Neural progenitor cell (in vitro differentiated cells): ENCODE results near the gene EPHB3. TPM values are rescaled to one million over a fixed set of nuclear protein-coding genes. Genes with fewer than 3 reads are reported as not detected.

ENCODE experiments used
- DNase-seq: peaks from one replicate; pipeline ENCODE4 v3.0.0-alpha.2; 2016; ENCODE audit warnings: low spot score
- H2AFZ ChIP-seq: fragments of 200-600 bp; sonication (generic); replicated peaks from 2 replicates; pipeline ENCODE4 v1.6.1; 2016; ENCODE audit warnings: antibody characterized with exemption
- H3F3A ChIP-seq: fragments of 200-600 bp; sonication (generic); 2 replicates; pipeline ENCODE4 v1.6.1; 2016; ENCODE audit warnings: antibody characterized with exemption, low read depth
- H3K27ac ChIP-seq: fragments of 200-600 bp; sonication (generic); 2 replicates; pipeline ENCODE4 v1.5.1; 2016; ENCODE audit warnings: mild to moderate bottlenecking
- H3K27me3 ChIP-seq: fragments of 200-600 bp; sonication (generic); 2 replicates; pipeline ENCODE4 v1.6.1; 2016; ENCODE audit warnings: mild to moderate bottlenecking, moderate library complexity
- H3K36me3 ChIP-seq: fragments of 200-600 bp; sonication (generic); 2 replicates; pipeline ENCODE4 v1.5.1; 2016
- H3K4me1 ChIP-seq: fragments of 200-600 bp; sonication (generic); 2 replicates; pipeline ENCODE4 v1.6.1; 2016; ENCODE audit warnings: mixed run types
- H3K4me2 ChIP-seq: fragments of 200-600 bp; sonication (generic); 2 replicates; pipeline ENCODE4 v1.6.1; 2016
- H3K4me3 ChIP-seq: fragments of 200-600 bp; sonication (generic); 2 replicates; pipeline ENCODE4 v1.5.1; 2016
- H3K79me2 ChIP-seq: fragments of 200-600 bp; sonication (generic); 2 replicates; pipeline ENCODE4 v1.6.1; 2016; ENCODE audit warnings: low read depth
- H3K9ac ChIP-seq: fragments of 200-600 bp; sonication (generic); 2 replicates; pipeline ENCODE4 v1.6.1; 2016
- H3K9me3 ChIP-seq: fragments of 200-600 bp; sonication (generic); 2 replicates; pipeline ENCODE4 v1.5.1; 2016; ENCODE audit warnings: low read depth
- H4K20me1 ChIP-seq: fragments of 200-600 bp; sonication (generic); 2 replicates; pipeline ENCODE4 v1.6.1; 2016; ENCODE audit warnings: low read depth
- H3K27ac Mint-ChIP-seq: 3 replicates; pipeline ENCODE4 v1.8.0; 2021; ENCODE audit warnings: mixed read lengths
- H3K27me3 Mint-ChIP-seq: 2 replicates; pipeline ENCODE4 v1.8.0; 2022; ENCODE audit warnings: low read depth, mild to moderate bottlenecking, inconsistent platforms, moderate library complexity, mixed read lengths; ENCODE audit not compliant: insufficient read depth
- H3K36me3 Mint-ChIP-seq: 3 replicates; pipeline ENCODE4 v1.8.0; 2021; ENCODE audit warnings: mixed read lengths
- H3K4me1 Mint-ChIP-seq: 3 replicates; pipeline ENCODE4 v1.8.0; 2021; ENCODE audit warnings: mixed read lengths
- H3K4me3 Mint-ChIP-seq: 3 replicates; pipeline ENCODE4 v1.8.0; 2021; ENCODE audit warnings: mild to moderate bottlenecking, moderate library complexity, mixed read lengths
- H3K9me3 Mint-ChIP-seq: 3 replicates; pipeline ENCODE4 v1.8.0; 2020; ENCODE audit warnings: mixed read lengths
- CTCF ChIP-seq: fragments of 200-600 bp; sonication (generic); IDR thresholded peaks from 2 replicates; pipeline ENCODE4 v1.5.1; 2017; ENCODE audit warnings: antibody characterized with exemption, mild to moderate bottlenecking
- EZH2 ChIP-seq: fragments of 200-600 bp; sonication (generic); IDR thresholded peaks from 2 replicates; pipeline ENCODE4 v1.6.1; 2017; ENCODE audit warnings: antibody characterized with exemption, mild to moderate bottlenecking, moderate library complexity
- EZH2phosphoT487 ChIP-seq: fragments of 200-600 bp; sonication (generic); IDR thresholded peaks from 2 replicates; pipeline ENCODE4 v1.6.1; 2017; ENCODE audit warnings: antibody characterized with exemption
- total RNA-seq: library from RNA; depleted of rRNA; stranded (reverse); fragments of >200 nt; gene quantifications from 2 replicates; pipeline ENCODE4 v1.2.3, GENCODE V29; 2015; ENCODE audit warnings: low replicate concordance

EPHB3 gene
- total RNA-seq, 1 donor from 2014 or later, result 2.3 TPM

GRCh38 chr3:184551103-184551502 is 10.5 kb upstream of the EPHB3 start:
- no peak overlapping the region for H2AFZ ChIP-seq
- H3K9me3 ChIP-seq, result no peaks in the 10 kb centered on the region
- no peaks in the 10 kb centered on the region for H3K79me2 ChIP-seq
- H3K4me3 ChIP-seq, result no peak overlapping the region
- H3K4me1 ChIP-seq, result peaks cover 10% of the 10 kb centered on the region
- no peak for DNase-seq
- no peaks in the 10 kb centered on the region for H3K9me3 Mint-ChIP-seq
- H3F3A ChIP-seq, result peaks cover 8% of the 10 kb centered on the region
- no peak overlapping the region for H3K4me3 Mint-ChIP-seq
- peaks cover 4% of the 10 kb centered on the region for H3K27me3 Mint-ChIP-seq
- H3K36me3 ChIP-seq, result no peaks in the 10 kb centered on the region
- no peaks in the 10 kb centered on the region for H3K36me3 Mint-ChIP-seq
- H4K20me1 ChIP-seq, result no peaks in the 10 kb centered on the region
- H3K27ac ChIP-seq, result no peak overlapping the region
- H3K4me2 ChIP-seq, result no peak overlapping the region
- no peaks in the 10 kb centered on the region for H3K27me3 ChIP-seq
- no peak for TF ChIP-seq EZH2phosphoT487
- TF ChIP-seq CTCF, result no peak
- no peak overlapping the region for H3K9ac ChIP-seq
- H3K4me1 Mint-ChIP-seq, result peaks cover 4% of the 10 kb centered on the region
- H3K27ac Mint-ChIP-seq, result no peak overlapping the region

- no peak overlapping the region for H3K27ac Mint-ChIP-seq
- H3K9me3 Mint-ChIP-seq, result no peaks in the 10 kb centered on the region
- Histone ChIP-seq H3K9ac (no peak overlapping the region), H3F3A (peaks cover 8% of the 10 kb centered on the region), H2AFZ (no peak overlapping the region), H3K4me1 (peaks cover 13% of the 10 kb centered on the region), H3K9me3 (no peaks in the 10 kb centered on the region), H3K79me2 (no peaks in the 10 kb centered on the region), H4K20me1 (no peaks in the 10 kb centered on the region), H3K27me3 (no peaks in the 10 kb centered on the region), H3K4me3 (no peak overlapping the region), H3K4me2 (no peak overlapping the region), H3K36me3 (no peaks in the 10 kb centered on the region), H3K27ac (no peak overlapping the region)
- no peak for DNase-seq
- H3K27me3 Mint-ChIP-seq, result peaks cover 5% of the 10 kb centered on the region
- no peaks in the 10 kb centered on the region for H3K36me3 Mint-ChIP-seq
- H3K4me3 Mint-ChIP-seq, result no peak overlapping the region
- H3K4me1 Mint-ChIP-seq, result peaks cover 4% of the 10 kb centered on the region
- TF ChIP-seq EZH2 (no peak), EZH2phosphoT487 (no peak), CTCF (no peak)
Measured at GRCh38 chr3:184551614-184552256, 9.8 kb upstream of the EPHB3 start.

DNA sequence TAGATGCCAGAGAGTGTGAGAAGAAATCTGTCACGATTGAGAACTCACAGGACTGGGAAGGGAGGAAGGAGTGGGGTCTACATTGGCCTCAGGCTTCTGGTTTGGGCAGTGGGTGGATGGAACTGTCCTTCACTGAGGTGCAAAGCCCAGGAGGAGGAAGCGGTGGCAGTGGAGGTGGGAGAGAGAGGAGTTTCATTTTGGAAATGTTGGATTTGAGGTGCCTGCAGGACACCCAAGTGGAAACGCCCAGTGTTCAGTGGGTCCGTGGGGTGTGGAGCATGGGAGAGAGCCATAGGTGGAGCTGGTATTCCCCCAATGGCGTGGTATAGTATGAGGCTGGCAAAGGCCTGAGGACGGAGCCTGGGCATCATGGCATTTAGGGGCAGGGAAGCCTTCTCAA is 9.3 kb upstream of the EPHB3 start:
- Histone ChIP-seq H3K27ac (no peak overlapping the region), H3K9ac (no peak overlapping the region), H2AFZ (no peak overlapping the region), H3K4me2 (no peak overlapping the region), H3K4me3 (no peak overlapping the region), H3K36me3 (no peaks in the 10 kb centered on the region), H3K27me3 (peaks cover 5% of the 10 kb centered on the region), H3K4me1 (peaks cover 14% of the 10 kb centered on the region), H3F3A (peaks cover 8% of the 10 kb centered on the region), H3K9me3 (no peaks in the 10 kb centered on the region), H4K20me1 (no peaks in the 10 kb centered on the region), H3K79me2 (no peaks in the 10 kb centered on the region)
- H3K9me3 Mint-ChIP-seq, result no peaks in the 10 kb centered on the region
- H3K36me3 Mint-ChIP-seq, result no peaks in the 10 kb centered on the region
- DNase-seq, result no peak
- H3K27me3 Mint-ChIP-seq, result peaks cover 8% of the 10 kb centered on the region
- H3K4me1 Mint-ChIP-seq, result peaks cover 4% of the 10 kb centered on the region
- TF ChIP-seq EZH2phosphoT487, result no peak
- TF ChIP-seq EZH2, result no peak
- TF ChIP-seq CTCF, result no peak
- H3K27ac Mint-ChIP-seq, result no peak overlapping the region
- no peak overlapping the region for H3K4me3 Mint-ChIP-seq
